HepG2 (cell line): ENCODE results near the gene TMEM134. TPM values are rescaled to one million over a fixed set of nuclear protein-coding genes. Genes with fewer than 3 reads are reported as not detected.

Experiments used
- ASH2L ChIP-seq: fragments of 300-600, 200-600 bp; sonication (generic); IDR thresholded peaks from 2 replicates; pipeline ENCODE4 v1.7.0; 2017; ENCODE audit warnings: low read depth, mild to moderate bottlenecking, moderate library complexity, mixed read lengths, low read length; ENCODE audit not compliant: insufficient read length
- BORCS8-MEF2B ChIP-seq: sonication (generic); formaldehyde crosslinking; IDR thresholded peaks from 2 replicates; pipeline ENCODE4 v1.8.0; 2022; ENCODE audit warnings: mild to moderate bottlenecking, missing genetic modification reagents
- FOXC1 ChIP-seq: sonication (generic); formaldehyde crosslinking; IDR thresholded peaks from 2 replicates; pipeline ENCODE4 v1.8.0; 2022; ENCODE audit warnings: mild to moderate bottlenecking, missing genetic modification reagents, borderline replicate concordance
- GATA4 ChIP-seq: sonication (generic); IDR thresholded peaks from 2 replicates; pipeline ENCODE4 v1.6.1; 2016; ENCODE audit warnings: antibody characterized with exemption, low read depth, borderline replicate concordance
- GATAD1 ChIP-seq: IDR thresholded peaks from 2 replicates; pipeline ENCODE4 v1.6.1; 2016; ENCODE audit warnings: missing genetic modification reagents, missing compliant biosample characterization
- HNRNPL ChIP-seq: fragments of 200-400 bp; formaldehyde crosslinking; IDR thresholded peaks from 2 replicates; pipeline ENCODE4 v1.6.1; 2017; ENCODE audit warnings: mild to moderate bottlenecking, low read depth, low read length
- HOXA3 ChIP-seq: sonication (generic); formaldehyde crosslinking; IDR thresholded peaks from 2 replicates; pipeline ENCODE4 v1.5.0; 2020; ENCODE audit warnings: missing genetic modification reagents
- KDM2A ChIP-seq: sonication (generic); formaldehyde crosslinking; IDR thresholded peaks from 2 replicates; pipeline ENCODE4 v1.4.0; 2020; ENCODE audit warnings: low read depth, missing genetic modification reagents, borderline replicate concordance
- KDM5B ChIP-seq: sonication (generic); formaldehyde crosslinking; IDR thresholded peaks from 2 replicates; pipeline ENCODE4 v1.4.0; 2020; ENCODE audit warnings: missing genetic modification reagents, mild to moderate bottlenecking, borderline replicate concordance
- KLF16 ChIP-seq, 2 experiments: sonication (generic) in 1 of 2; formaldehyde crosslinking in 1 of 2; IDR thresholded peaks; 2 replicates each; pipeline versions ENCODE4 v1.6.1 to v1.8.0; 2016 to 2023; ENCODE audit warnings: missing genetic modification reagents in 2 of 2, missing compliant biosample characterization in 1 of 2
- MAZ ChIP-seq, 2 experiments: sonication (generic) in 1 of 2; formaldehyde crosslinking in 1 of 2; IDR thresholded peaks; 2 replicates each; pipeline versions ENCODE4 v1.5.0 to v1.6.1; 2012 to 2020; ENCODE audit warnings: low read depth in 2 of 2, mild to moderate bottlenecking in 2 of 2, borderline replicate concordance in 1 of 2, improper control_type of control experiment in 1 of 2, low read length in 1 of 2, missing genetic modification reagents in 1 of 2, moderate library complexity in 1 of 2
- MYPOP ChIP-seq: sonication (generic); formaldehyde crosslinking; IDR thresholded peaks from 2 replicates; pipeline ENCODE4 v1.8.1; 2023; ENCODE audit warnings: mild to moderate bottlenecking, moderate library complexity, missing genetic modification reagents
- NR2F2 ChIP-seq: IDR thresholded peaks from 2 replicates; pipeline ENCODE4 v1.6.1; 2012; ENCODE audit warnings: low read depth, inconsistent platforms, borderline replicate concordance
- RAD51 ChIP-seq: fragments of 450-650 bp; IDR thresholded peaks from 2 replicates; pipeline ENCODE4 v1.6.1; 2016; ENCODE audit warnings: borderline replicate concordance
- SNRNP70 ChIP-seq: fragments of 200-400 bp; formaldehyde crosslinking; IDR thresholded peaks from 2 replicates; pipeline ENCODE4 v1.6.1; 2017; ENCODE audit warnings: mild to moderate bottlenecking, low read depth, low read length, moderate library complexity
- SP4 ChIP-seq: sonication (generic); formaldehyde crosslinking; IDR thresholded peaks from 2 replicates; pipeline ENCODE4 v1.8.1; 2023; ENCODE audit warnings: mild to moderate bottlenecking, missing genetic modification reagents
- TIGD3 ChIP-seq: sonication (generic); formaldehyde crosslinking; IDR thresholded peaks from 2 replicates; pipeline ENCODE4 v1.5.1; 2020; ENCODE audit warnings: mild to moderate bottlenecking, missing genetic modification reagents, borderline replicate concordance
- ZBTB2 ChIP-seq: sonication (generic); formaldehyde crosslinking; IDR thresholded peaks from 2 replicates; pipeline ENCODE4 v1.8.0; 2022; ENCODE audit warnings: low read depth, missing genetic modification reagents
- ZFP41 ChIP-seq: sonication (generic); formaldehyde crosslinking; IDR thresholded peaks from 2 replicates; pipeline ENCODE4 v1.4.0; 2020; ENCODE audit warnings: mild to moderate bottlenecking, missing genetic modification reagents, borderline replicate concordance
- ZNF543 ChIP-seq: sonication (generic); formaldehyde crosslinking; IDR thresholded peaks from 2 replicates; pipeline ENCODE4 v1.4.0; 2020; ENCODE audit warnings: mild to moderate bottlenecking, missing genetic modification reagents
- ZNF563 ChIP-seq: sonication (generic); formaldehyde crosslinking; IDR thresholded peaks from 2 replicates; pipeline ENCODE4 v1.8.0; 2022; ENCODE audit warnings: mild to moderate bottlenecking, moderate library complexity, missing genetic modification reagents
- ZNF589 ChIP-seq: sonication (generic); formaldehyde crosslinking; conservative IDR thresholded peaks from 2 replicates; pipeline ENCODE4 v1.8.0; 2022; ENCODE audit warnings: mild to moderate bottlenecking, moderate library complexity, missing genetic modification reagents
- ZNF761 ChIP-seq: sonication (generic); formaldehyde crosslinking; conservative IDR thresholded peaks from 2 replicates; pipeline ENCODE4 v1.4.0; 2020; ENCODE audit warnings: mild to moderate bottlenecking, missing genetic modification reagents
- ZNF782 ChIP-seq: sonication (generic); formaldehyde crosslinking; IDR thresholded peaks from 2 replicates; pipeline ENCODE4 v1.4.0; 2020; ENCODE audit warnings: missing genetic modification reagents, mild to moderate bottlenecking, borderline replicate concordance
- ZNF879 ChIP-seq: sonication (generic); formaldehyde crosslinking; IDR thresholded peaks from 2 replicates; pipeline ENCODE4 v1.8.1; 2023; ENCODE audit warnings: missing genetic modification reagents
- polyA plus RNA-seq, 8 experiments: library from polyadenylated mRNA; depleted of rRNA in 3 of 8; stranded (reverse) in 7 of 8; unstranded in 1 of 8; fragments of >200 nt; fragmentation: Illumina TruSeq in 4 of 8; extraction: Trizol in 4 of 8; gene quantifications; 2 replicates each; pipeline versions ENCODE4 v1.2.1 to v1.2.3, GENCODE V29; 2011 to 2016; ENCODE audit warnings: low read depth in 4 of 8, missing spikeins in 1 of 8, mixed read lengths in 1 of 8; ENCODE audit not compliant: insufficient read depth in 1 of 8
- total RNA-seq, 5 experiments: library from RNA; depleted of rRNA; stranded (reverse); fragments of >200 nt; fragmentation: Illumina TruSeq; extraction: Trizol; gene quantifications; 2 replicates each; pipeline ENCODE4 v1.2.3, GENCODE V29; 2016; ENCODE audit warnings: low read depth in 1 of 5

Gene TMEM134
- total and polyA plus RNA-seq, 2 of the 13 experiments (the other 11 are each of a cell fraction or from before 2014, with no cell fraction given) = 6.9 to 26.9 TPM

- TF ChIP-seq FOXC1 (CRISPR knock-in tag) = peak; percentile 79; the same call in 1 of the 2 replicates
- no peak for TF ChIP-seq SNRNP70
- TF ChIP-seq MYPOP (CRISPR knock-in tag) = peak; percentile 51
- no peak for TF ChIP-seq ZNF879
- no peak for TF ChIP-seq TIGD3 (CRISPR knock-in tag)
- 0 out of 2 replicates have a peak, but pooled peaks have one; percentile 45 for TF ChIP-seq ZNF589 (CRISPR knock-in tag)
- TF ChIP-seq KDM5B (CRISPR knock-in tag) = peak; percentile 67
- TF ChIP-seq RAD51 = peak; percentile 91
- TF ChIP-seq HNRNPL = no peak; the same call in 1 of the 2 replicates
- no peak; the same call in 1 of the 2 replicates for TF ChIP-seq ZNF782 (CRISPR knock-in tag)
- TF ChIP-seq SP4 (CRISPR knock-in tag) = 0 out of 2 replicates have a peak, but pooled peaks have one; percentile 12
- peak; percentile 25 for TF ChIP-seq ASH2L
- 0 out of 2 replicates have a peak, but pooled peaks have one; percentile 42 for TF ChIP-seq HOXA3
- TF ChIP-seq BORCS8-MEF2B (CRISPR knock-in tag) = no peak
- TF ChIP-seq ZNF543 (CRISPR knock-in tag) = 0 out of 2 replicates have a peak, but pooled peaks have one; percentile 14
- TF ChIP-seq KDM2A (CRISPR knock-in tag) = peak; percentile 60; the same call in 1 of the 2 replicates
- peak; percentile 83 for TF ChIP-seq ZBTB2
- 0 out of 2 replicates have a peak, but pooled peaks have one; percentile 32 for TF ChIP-seq GATA4
- TF ChIP-seq GATAD1 = peak; percentile 71
- TF ChIP-seq MAZ (IDR thresholded peaks at IDR 0.05; ENCODE audit: borderline replicate concordance, low read depth, low read length) = peak; percentile 54; the same call in 1 of the 2 replicates
- TF ChIP-seq MAZ (CRISPR knock-in tag; IDR thresholded peaks at IDR 0.05; ENCODE audit: low read depth) = 0 out of 2 replicates have a peak, but pooled peaks have one; percentile 54
- no peak for TF ChIP-seq ZFP41
- TF ChIP-seq ZNF761 = no peak
- TF ChIP-seq ZNF563 = peak; percentile 47
- TF ChIP-seq KLF16 (CRISPR knock-in tag; IDR thresholded peaks at IDR 0.05) = peak in 1 of 2 experiments; percentile 24; a peak in 1 of 4 replicates
- peak; percentile 33; the same call in 1 of the 2 replicates for TF ChIP-seq NR2F2
Observed at GRCh38 chr11:67464411-67465188, 4.5 kb downstream of the TMEM134 start (continued).
